Erythroblast (primary cell): ENCODE measurements around the gene USP48.

Experiments used
- DNase-seq, 2 experiments: peaks; one replicate each; lab custom pipeline; 2025; lab: John Stamatoyannopoulos, UW
- GATA1 ChIP-seq: IDR thresholded peaks from 2 replicates; pipeline ENCODE4 v1.6.1; 2011; ENCODE audit warnings: low read depth, mild to moderate bottlenecking, control low read depth, low read length, moderate library complexity
- POLR2A ChIP-seq: IDR thresholded peaks from 2 replicates; pipeline ENCODE4 v1.6.1; 2011; ENCODE audit warnings: mild to moderate bottlenecking, low read length

USP48 gene

GRCh38 chr1:21823206-21823979 is 40.4 kb upstream of the USP48 start:
- DNase-seq, result no peak
- TF ChIP-seq POLR2A (no peak), GATA1 (no peak)

GRCh38 chr1:21822349-21822748 is 39.4 kb upstream of the USP48 start:
- TF ChIP-seq GATA1, result no peak
- no peak for TF ChIP-seq POLR2A
- DNase-seq, result peak in 1 of 2 experiments; percentile 50

- DNase-seq, result no peak
- TF ChIP-seq POLR2A (no peak), GATA1 (no peak)
These were observed 38.6 kb upstream of the USP48 start for GRCh38 chr1:21821385-21822019.

GRCh38 chr1:21820597-21821232 is 37.8 kb upstream of the USP48 start:
- DNase-seq, result no peak
- TF ChIP-seq GATA1 (no peak), POLR2A (no peak)

GRCh38 chr1:21818656-21819055 is 35.7 kb upstream of the USP48 start:
- TF ChIP-seq GATA1 (no peak), POLR2A (no peak)
- peak; percentile 66 to 75 for DNase-seq

- DNase-seq, result no peak
- no peak for TF ChIP-seq GATA1
- TF ChIP-seq POLR2A, result no peak
These were observed 33.8 kb upstream of the USP48 start for GRCh38 chr1:21816602-21817302.

- TF ChIP-seq GATA1 (no peak), POLR2A (no peak)
- no peak for DNase-seq
These were observed 32.9 kb upstream of the USP48 start for GRCh38 chr1:21815724-21816321.

- DNase-seq, result no peak
- TF ChIP-seq POLR2A (no peak), GATA1 (no peak)
These were observed 32.1 kb upstream of the USP48 start for GRCh38 chr1:21814981-21815582.

- peak in 1 of 2 experiments; percentile 47 for DNase-seq
- TF ChIP-seq POLR2A (no peak), GATA1 (no peak)
These were observed 31.4 kb upstream of the USP48 start for GRCh38 chr1:21814241-21814918.

- TF ChIP-seq POLR2A (no peak), GATA1 (no peak)
- no peak for DNase-seq
These were observed 30.6 kb upstream of the USP48 start for GRCh38 chr1:21813542-21813941.

- no peak for DNase-seq
- TF ChIP-seq POLR2A (no peak), GATA1 (no peak)
These were observed 28.9 kb upstream of the USP48 start, which contains the start of gene LDLRAD2 for GRCh38 chr1:21811875-21812305. LDLRAD2 (plus strand) TSS chr1:21812265; CDS start chr1:21812452, 187 bp downstream.

GRCh38 chr1:21804536-21804935 is 21.6 kb upstream of the USP48 start:
- no peak for DNase-seq
- no peak for TF ChIP-seq GATA1
- no peak for TF ChIP-seq POLR2A

GRCh38 chr1:21801100-21801499 is 18.2 kb upstream of the USP48 start:
- DNase-seq, result no peak
- TF ChIP-seq POLR2A (no peak), GATA1 (no peak)
